ENCODE measurements around the gene WFDC9.

GRCh38 chr20:45581702-45582101 is 49.4 kb downstream of the WFDC9 start:
- TF ChIP-seq CTCF (IDR thresholded peaks at IDR 0.05) (no peak), EZH2 (IDR thresholded peaks at IDR 0.05) (no peak), EZH2phosphoT487 (IDR thresholded peaks at IDR 0.05) (no peak)
